NCI-H2029 treated with DMSO at 0.1 percent for 48 hours (cell line): ENCODE measurements around the gene ANKS1A.

Experiments
- DNase-seq: peaks from one replicate; lab custom pipeline; 2025; lab: John Stamatoyannopoulos, UW

The ANKS1A gene

GRCh38 chr6:35041086-35041861 is 152.2 kb downstream of the ANKS1A start:
- no peak for DNase-seq

DNA sequence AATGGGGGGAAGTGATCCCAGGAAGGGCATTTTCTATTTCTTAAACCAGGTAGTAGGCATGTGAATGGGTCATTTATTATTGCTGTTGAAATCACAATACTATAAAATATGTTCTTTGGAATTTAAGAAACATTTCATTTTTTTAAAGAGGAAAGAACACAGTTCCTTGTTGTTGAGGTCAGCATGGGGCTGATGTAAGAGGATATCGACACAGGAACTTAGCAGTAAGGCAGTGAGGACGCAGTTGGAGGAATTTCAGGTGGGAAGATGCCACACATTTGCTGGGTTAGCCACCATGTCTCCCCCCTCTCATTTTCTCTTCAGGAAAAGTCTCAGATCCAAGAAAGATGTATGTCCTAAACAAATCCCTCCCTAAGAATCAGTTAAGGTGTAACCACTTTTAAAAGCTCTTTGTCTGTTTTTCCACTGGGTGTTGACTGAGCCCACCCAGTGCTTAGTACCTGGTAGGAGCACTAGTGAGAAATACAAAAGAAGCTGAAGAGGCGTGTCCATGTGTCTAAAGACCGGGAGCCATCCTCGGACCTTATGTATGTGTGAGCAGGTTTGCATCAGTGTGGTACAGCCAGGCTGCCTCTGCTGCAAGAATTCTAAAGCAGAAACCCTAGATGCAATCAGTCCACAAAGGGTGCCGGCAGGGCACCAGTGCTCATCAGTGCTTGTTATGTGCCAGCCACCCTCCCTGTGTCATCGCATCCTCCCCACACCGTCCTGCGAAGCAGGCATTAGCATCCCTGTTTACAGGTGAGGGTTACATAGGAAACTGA is 153.2 kb downstream of the ANKS1A start:
- no peak for DNase-seq

DNA sequence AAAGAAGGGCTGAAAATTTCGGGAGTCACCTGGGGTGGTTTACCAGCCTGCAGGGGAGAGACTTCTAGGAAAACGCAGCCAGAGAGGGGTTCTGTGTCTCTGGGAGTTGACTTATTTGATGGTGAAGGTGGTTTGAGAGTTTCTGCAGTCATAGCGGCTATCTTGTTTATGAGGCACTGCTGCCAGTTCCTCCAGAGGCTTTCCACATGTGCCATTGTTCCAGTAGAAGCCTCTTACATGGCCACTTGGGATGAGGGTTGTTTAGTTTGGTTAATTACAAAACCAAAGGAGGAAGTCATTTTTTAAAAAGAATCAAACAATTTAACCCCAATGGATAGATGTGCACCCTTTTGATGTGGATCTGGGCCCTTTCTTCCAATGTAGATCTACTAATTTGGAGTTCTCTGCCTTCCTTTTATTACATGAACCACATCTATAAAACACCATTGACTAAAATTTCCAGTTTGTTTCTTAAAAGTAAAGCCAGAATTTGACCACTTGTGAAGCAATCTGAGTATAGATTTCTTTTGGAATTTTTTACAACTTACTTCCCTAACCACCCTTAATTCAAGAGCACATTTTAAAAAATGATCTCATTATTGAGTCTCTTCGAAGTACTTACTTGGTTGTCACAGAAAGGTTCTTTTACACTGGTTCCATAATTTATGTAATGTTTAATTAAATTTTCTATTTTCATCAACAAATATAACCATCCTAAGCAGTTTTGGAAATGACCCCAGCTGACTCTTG is 154.5 kb downstream of the ANKS1A start:
- peak; percentile 78 for DNase-seq

- peak; percentile 97 for DNase-seq
Measured at GRCh38 chr6:35044145-35044745, 155.2 kb downstream of the ANKS1A start.

DNA sequence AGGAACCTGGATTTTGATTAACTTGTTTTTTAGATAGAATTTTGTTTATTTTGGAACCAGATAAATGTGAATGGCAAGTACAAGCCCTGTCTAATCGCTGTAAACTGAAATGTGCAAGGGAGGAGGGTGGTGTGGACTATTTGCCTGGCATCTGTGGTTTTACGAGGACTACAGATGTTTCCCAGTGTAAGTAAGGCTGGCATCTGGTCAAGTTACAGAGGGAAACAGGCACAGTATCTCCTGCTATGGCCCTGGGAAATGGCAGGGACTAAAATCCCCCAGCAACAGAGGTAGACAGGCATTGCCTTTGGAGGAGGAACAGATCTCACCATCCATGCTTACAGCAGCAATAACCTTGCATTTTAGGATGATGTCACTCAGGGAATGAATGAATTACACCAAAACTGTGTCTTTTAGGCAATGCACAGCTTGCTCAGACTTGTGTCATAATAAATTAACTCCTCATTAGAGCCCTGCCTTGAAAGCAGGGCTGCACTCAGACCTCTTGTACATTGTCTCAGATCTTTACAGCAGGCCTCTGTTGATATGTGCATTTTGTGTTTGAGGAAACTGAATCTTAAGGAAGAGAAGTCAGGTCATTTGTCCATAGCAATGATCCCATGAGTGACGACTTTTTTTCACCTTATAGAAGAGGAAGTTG is 155.8 kb downstream of the ANKS1A start:
- DNase-seq: peak; percentile 97

DNA sequence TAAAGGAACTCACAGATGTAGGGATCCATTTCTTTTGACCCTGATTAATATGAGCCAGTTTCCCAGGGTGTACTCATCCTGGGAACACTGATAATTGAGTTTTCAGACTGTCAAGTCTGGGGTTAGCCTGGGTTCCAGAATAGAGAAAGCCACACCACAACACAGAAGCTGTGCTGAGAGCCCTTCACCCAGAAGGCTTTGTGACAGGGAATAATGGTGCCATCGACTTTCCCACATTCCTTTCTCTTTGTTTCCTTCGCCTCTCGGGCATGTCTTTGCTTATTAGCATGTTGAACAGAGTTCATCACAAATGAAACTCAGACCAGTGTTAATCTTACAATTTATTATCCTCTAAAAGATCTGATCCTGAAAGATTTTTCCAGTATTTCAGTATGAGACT is 157.0 kb downstream of the ANKS1A start:
- DNase-seq: no peak

DNA sequence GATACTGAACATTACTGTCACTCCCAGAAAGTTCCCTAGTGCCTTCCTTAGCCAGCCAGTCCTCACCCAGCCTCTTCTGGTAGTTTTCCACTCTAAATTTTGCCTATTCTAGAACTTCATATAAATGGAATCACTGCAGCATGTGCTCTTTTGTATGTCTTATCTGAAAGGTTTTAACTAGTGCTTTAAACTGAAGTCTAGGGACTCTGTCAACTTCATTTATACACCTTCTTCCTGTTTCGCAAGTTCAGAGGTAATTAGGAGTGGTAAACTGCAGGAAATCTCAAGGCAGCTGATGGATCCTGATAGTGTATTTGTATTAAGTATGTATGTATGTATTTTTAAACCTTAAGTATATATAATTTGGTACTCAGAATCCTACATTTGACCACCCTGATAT is 157.8 kb downstream of the ANKS1A start:
- DNase-seq: no peak

GRCh38 chr6:35047265-35048011 is 158.4 kb downstream of the ANKS1A start:
- no peak for DNase-seq

DNA sequence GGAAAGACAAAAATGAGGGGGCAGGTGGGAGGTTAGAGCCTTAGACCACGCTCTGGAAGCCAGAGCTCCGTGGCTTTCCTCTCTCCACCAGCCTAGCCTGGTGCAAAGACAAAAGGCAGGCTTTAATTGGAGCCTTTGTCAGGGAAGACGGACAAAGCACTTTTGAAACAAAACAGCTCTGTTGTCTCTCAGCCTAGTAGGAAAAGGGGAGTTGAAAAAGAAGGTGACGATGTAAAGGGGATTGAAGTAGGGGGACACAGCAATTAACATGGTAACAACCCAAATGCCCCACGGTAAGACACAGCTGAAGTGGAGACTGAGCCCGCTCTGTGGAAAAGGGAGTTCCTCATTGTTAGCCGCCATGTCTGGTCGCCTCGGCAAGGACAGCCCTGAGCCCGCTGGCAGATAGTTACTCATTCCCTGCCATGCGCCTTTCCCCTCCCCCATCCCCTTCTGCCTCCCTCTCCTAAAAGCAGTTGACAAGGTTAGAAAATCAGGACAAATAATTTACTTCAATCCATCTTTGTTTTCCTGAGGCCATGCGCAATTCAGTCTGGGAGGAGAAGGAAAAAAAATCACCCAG is 159.1 kb downstream of the ANKS1A start:
- no peak for DNase-seq

DNA sequence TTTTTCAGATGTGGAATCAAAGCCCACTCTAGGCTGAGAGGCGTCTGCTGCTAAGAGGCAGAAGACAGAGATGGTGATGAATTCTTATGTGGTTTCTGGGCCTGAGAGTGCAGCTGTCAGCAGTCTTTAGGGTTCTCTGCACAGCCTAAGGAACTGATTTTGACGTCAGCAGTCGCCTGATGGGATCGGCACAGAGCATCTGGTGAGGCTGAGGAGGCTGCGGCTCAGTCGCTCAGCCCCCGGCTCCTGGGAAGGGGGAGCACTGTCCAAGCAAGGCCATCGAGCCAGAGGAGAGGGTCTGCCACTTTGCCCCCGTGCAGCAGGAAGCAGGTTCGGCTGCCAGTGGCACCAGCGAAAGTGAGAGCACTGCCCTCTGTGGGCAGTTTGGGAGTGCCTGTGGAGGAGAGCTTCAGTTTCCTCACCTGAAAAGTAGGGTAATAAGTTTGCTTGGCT is 159.6 kb downstream of the ANKS1A start:
- no peak for DNase-seq

- no peak for DNase-seq
Measured at GRCh38 chr6:35049156-35049735, 160.2 kb downstream of the ANKS1A start.

GRCh38 chr6:35049900-35050756 is 161.1 kb downstream of the ANKS1A start:
- peak; percentile 89 for DNase-seq

GRCh38 chr6:35050757-35051330 is 161.8 kb downstream of the ANKS1A start:
- no peak for DNase-seq

DNA sequence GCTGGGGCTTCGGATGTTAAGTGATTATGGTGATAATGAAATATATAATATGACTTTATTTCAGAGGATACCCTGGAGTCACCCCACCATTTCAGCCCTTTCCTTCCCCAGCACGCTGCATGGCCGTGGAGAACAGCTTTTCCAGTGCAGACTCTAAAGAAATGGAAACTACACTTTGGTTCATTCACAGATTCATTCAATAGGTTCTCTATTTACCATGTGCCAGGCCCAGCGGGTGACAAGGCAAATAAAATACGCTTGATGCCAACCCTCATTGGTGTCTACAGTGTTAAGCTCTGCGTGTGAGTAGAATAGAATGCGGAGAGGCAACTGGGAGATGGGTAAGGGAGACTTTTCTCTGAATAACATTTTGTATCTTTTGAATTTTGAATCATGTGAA is 162.3 kb downstream of the ANKS1A start:
- DNase-seq: no peak

DNA sequence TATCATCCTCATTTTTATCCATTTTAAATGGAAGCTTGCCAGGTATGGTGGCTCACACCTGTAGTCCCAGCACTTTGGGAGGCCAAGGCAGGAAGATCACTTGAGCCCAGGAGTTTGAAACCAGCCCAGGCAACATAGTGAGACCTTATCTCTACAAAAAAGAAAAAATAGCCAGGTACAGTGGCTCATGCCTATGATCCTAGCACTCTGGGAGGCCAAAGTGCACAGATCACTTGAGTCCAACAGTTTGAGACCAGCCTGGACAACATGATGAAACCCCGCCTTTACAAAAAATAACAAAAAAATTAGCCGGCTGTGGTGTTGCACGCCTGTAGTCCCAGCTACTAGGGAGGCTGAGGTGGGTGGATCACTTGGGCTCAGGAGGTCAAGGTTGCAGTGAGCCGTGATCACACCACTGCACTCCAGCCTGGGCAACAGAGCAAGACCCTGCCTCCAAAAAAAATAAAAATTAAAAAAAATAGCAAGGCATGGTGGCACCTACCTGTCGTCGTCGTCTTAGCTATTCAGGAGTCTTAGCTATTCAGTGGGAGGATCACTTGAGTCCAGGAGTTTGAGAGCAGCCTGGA is 163.0 kb downstream of the ANKS1A start:
- no peak for DNase-seq

DNA sequence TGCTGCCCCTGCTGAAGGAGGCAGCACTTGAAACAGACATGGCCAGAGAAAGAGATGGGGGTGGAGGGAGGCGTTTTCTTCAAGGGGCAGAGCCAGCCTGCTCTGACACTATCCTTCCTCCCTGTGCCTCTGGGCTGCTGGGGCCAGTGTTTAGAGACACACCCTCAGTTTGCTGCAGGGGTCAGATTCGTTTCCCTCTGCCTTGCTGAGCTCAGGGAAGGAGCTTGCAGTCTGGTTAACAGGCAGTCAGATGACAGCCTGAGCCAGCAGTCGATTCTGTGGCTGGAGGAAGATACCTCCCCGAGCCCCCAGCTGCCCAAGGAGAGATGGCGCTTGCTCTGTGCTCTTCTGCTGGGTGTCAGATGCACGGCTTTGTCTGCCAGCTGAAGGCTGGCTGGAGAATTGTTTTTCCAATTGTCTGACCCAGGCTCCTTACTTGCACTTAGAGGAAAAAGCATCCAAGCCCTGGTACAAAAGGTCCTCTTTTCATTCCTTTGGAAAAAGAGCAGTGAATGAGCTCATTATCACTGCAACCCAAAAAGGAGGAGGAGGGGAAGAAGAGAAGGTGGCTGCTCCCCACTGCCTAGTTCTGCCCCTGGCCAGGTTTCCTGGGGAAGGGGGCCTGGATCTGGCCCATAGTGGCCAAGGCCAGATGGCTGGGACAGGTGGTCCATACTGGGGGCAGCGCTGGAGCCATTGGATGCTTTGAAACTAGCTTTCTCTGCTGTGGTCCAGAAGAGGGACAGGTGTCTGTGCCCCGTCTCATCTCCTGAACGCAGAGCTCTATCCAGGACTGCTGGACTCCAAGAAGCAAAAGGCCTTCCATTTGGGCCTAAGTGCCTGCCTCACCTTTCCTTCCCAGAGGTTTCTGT is 163.9 kb downstream of the ANKS1A start:
- DNase-seq: no peak

- no peak for DNase-seq
Measured at GRCh38 chr6:35053701-35054100, 164.6 kb downstream of the ANKS1A start.
